SK-N-MC (cell line): ENCODE data around the gene ZNF831.

Source experiments
- EZH2 ChIP-seq: fragments of 200-600 bp; sonication (generic); IDR thresholded peaks from one replicate; pipeline ENCODE4 v1.6.1; 2017; ENCODE audit warnings: antibody characterized with exemption
- POLR2AphosphoS5 ChIP-seq: IDR thresholded peaks from 2 replicates; pipeline ENCODE4 v1.6.1; 2012; ENCODE audit warnings: mild to moderate bottlenecking, low read depth, low read length, borderline replicate concordance

DNA sequence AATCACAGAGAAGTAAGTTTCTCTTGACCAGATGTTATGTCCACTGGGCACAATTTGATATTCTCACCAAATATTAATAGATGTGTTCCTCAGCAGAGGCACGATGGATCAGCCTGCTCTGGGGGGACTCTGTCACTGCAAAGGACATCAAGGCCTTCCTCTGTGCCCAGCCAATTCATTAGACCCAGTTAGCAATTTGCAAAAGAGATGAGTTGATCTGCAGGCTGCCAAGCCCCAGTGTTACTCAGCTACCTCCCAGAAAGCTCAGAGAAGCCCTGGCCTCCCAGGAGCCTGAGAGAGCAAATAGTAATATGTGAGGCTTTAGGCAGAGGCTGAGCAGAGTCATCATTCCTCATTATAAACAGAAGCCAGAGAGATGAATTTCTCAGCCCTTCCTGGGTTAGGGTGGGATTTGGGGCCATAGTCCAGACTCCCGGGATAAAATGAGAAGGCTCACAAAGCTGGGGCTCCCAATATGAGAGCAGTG, 54.2 kb downstream of the ZNF831 start:
- TF ChIP-seq POLR2AphosphoS5 (no peak), EZH2 (no peak)
